WTC11 (cell line): ENCODE results near the gene TUBA3E. TPM values are rescaled to one million over a fixed set of nuclear protein-coding genes. Genes with fewer than 3 reads are reported as not detected.
A peak's percentile ranks its signal among the peaks of the same experiment; 100 is the strongest.
"Not testable (repeated sequence)": the region's sequence is repeated elsewhere in the genome, so short reads cannot be mapped to it uniquely, and the experiment has no call there.

Experiments used
- ATAC-seq: fragments of 200-7000 bp; cut with Tn5 transposase; 2 replicates; pipeline ENCODE4 v1.10.0; 2021; ENCODE audit warnings: mild to moderate bottlenecking, moderate library complexity
- CTCF ChIA-PET: fragments of 300-600 bp; sonication (Branson Sonifier 250); formaldehyde crosslinking; loops from one replicate; lab custom pipeline; 2021; ENCODE audit warnings: antibody characterized with exemption; lab: Charles Lee
- POLR2A ChIA-PET: fragments of 350-600 bp; sonication (Branson Sonifier 250); formaldehyde crosslinking; loops from one replicate; lab custom pipeline; 2021; ENCODE audit warnings: antibody characterized with exemption; lab: Charles Lee
- DNase-seq: peaks from one replicate; pipeline ENCODE4 v3.0.0; 2021; ENCODE audit warnings: low spot score
- H3K27ac Mint-ChIP-seq: 2 replicates; pipeline ENCODE4 v1.8.0; 2021; ENCODE audit warnings: mixed read lengths
- H3K27me3 Mint-ChIP-seq: 2 replicates; pipeline ENCODE4 v1.8.0; 2021; ENCODE audit warnings: low read depth, mild to moderate bottlenecking, moderate library complexity, mixed read lengths
- H3K36me3 Mint-ChIP-seq: 2 replicates; pipeline ENCODE4 v1.8.0; 2021; ENCODE audit warnings: mixed read lengths
- H3K4me1 Mint-ChIP-seq: 2 replicates; pipeline ENCODE4 v1.8.0; 2022; ENCODE audit warnings: mixed read lengths
- H3K4me3 Mint-ChIP-seq: 2 replicates; pipeline ENCODE4 v1.8.0; 2021; ENCODE audit warnings: mild to moderate bottlenecking, moderate library complexity, mixed read lengths
- H3K9me3 Mint-ChIP-seq: 2 replicates; pipeline ENCODE4 v1.8.0; 2021; ENCODE audit warnings: mixed read lengths
- AFF4 ChIP-seq: sonication (generic); formaldehyde crosslinking; IDR thresholded peaks from 2 replicates; pipeline ENCODE4 v1.8.1; 2023; ENCODE audit warnings: mild to moderate bottlenecking, missing genetic modification reagents, borderline replicate concordance
- AR ChIP-seq: fragments of 250-450 bp; sonication (Bioruptor Pico); IDR thresholded peaks from 2 replicates; pipeline ENCODE4 v1.9.0; 2021; ENCODE audit warnings: mild to moderate bottlenecking
- ATF3 ChIP-seq: sonication (generic); formaldehyde crosslinking; conservative IDR thresholded peaks from 2 replicates; pipeline ENCODE4 v1.8.1; 2022; ENCODE audit warnings: mild to moderate bottlenecking, missing genetic modification reagents
- EMX1 ChIP-seq: fragments of 250-450 bp; sonication (Bioruptor Pico); IDR thresholded peaks from 2 replicates; pipeline ENCODE4 v1.8.0; 2021; ENCODE audit warnings: mild to moderate bottlenecking
- ETV6 ChIP-seq: sonication (generic); formaldehyde crosslinking; IDR thresholded peaks from 2 replicates; pipeline ENCODE4 v1.8.1; 2022; ENCODE audit warnings: mild to moderate bottlenecking, missing genetic modification reagents
- FOXP1 ChIP-seq: sonication (generic); formaldehyde crosslinking; IDR thresholded peaks from 2 replicates; pipeline ENCODE4 v1.8.0; 2022; ENCODE audit warnings: missing genetic modification reagents, mild to moderate bottlenecking, moderate library complexity, borderline replicate concordance
- GABPB1 ChIP-seq: sonication (generic); formaldehyde crosslinking; IDR thresholded peaks from 2 replicates; pipeline ENCODE4 v1.8.1; 2023; ENCODE audit warnings: mild to moderate bottlenecking, missing genetic modification reagents
- GTF2I ChIP-seq: fragments of 250-450 bp; sonication (Bioruptor Pico); conservative IDR thresholded peaks from 2 replicates; pipeline ENCODE4 v1.4.0; 2021; ENCODE audit warnings: mild to moderate bottlenecking
- KAT7 ChIP-seq: sonication (generic); formaldehyde crosslinking; IDR thresholded peaks from 2 replicates; pipeline ENCODE4 v1.8.1; 2023; ENCODE audit warnings: missing genetic modification reagents, mild to moderate bottlenecking, borderline replicate concordance
- MXD4 ChIP-seq: fragments of 250-450 bp; sonication (Bioruptor Pico); IDR thresholded peaks from 2 replicates; pipeline ENCODE4 v1.8.0; 2021; ENCODE audit warnings: mild to moderate bottlenecking, moderate library complexity, borderline replicate concordance
- MYBL2 ChIP-seq: sonication (generic); formaldehyde crosslinking; IDR thresholded peaks from 2 replicates; pipeline ENCODE4 v1.8.1; 2023; ENCODE audit warnings: mild to moderate bottlenecking, moderate library complexity, missing genetic modification reagents
- NFATC4 ChIP-seq: fragments of 250-450 bp; sonication (Bioruptor Pico); IDR thresholded peaks from 2 replicates; pipeline ENCODE4 v1.9.0; 2021; ENCODE audit warnings: mild to moderate bottlenecking
- NFE2L1 ChIP-seq: sonication (generic); formaldehyde crosslinking; IDR thresholded peaks from 2 replicates; pipeline ENCODE4 v1.8.1; 2023; ENCODE audit warnings: missing genetic modification reagents
- PRRX2 ChIP-seq: fragments of 250-450 bp; sonication (Bioruptor Pico); IDR thresholded peaks from 2 replicates; pipeline ENCODE4 v1.8.0; 2021; ENCODE audit warnings: mild to moderate bottlenecking
- RORB ChIP-seq: fragments of 250-450 bp; sonication (Bioruptor Pico); IDR thresholded peaks from 2 replicates; pipeline ENCODE4 v1.9.0; 2021; ENCODE audit warnings: mild to moderate bottlenecking
- SMAD3 ChIP-seq: sonication (generic); formaldehyde crosslinking; IDR thresholded peaks from 2 replicates; pipeline ENCODE4 v1.8.0; 2022; ENCODE audit warnings: missing genetic modification reagents, mild to moderate bottlenecking, borderline replicate concordance
- SP1 ChIP-seq: sonication (generic); formaldehyde crosslinking; conservative IDR thresholded peaks from 2 replicates; pipeline ENCODE4 v1.8.1; 2022; ENCODE audit warnings: missing genetic modification reagents
- TEAD1 ChIP-seq: sonication (generic); formaldehyde crosslinking; IDR thresholded peaks from 2 replicates; pipeline ENCODE4 v1.8.0; 2022; ENCODE audit warnings: mild to moderate bottlenecking, missing genetic modification reagents
- ZNF219 ChIP-seq: sonication (generic); formaldehyde crosslinking; IDR thresholded peaks from 2 replicates; pipeline ENCODE4 v1.8.0; 2023; ENCODE audit warnings: missing genetic modification reagents, mild to moderate bottlenecking, borderline replicate concordance
- ZNF281 ChIP-seq: sonication (generic); formaldehyde crosslinking; IDR thresholded peaks from 2 replicates; pipeline ENCODE4 v1.8.0; 2023; ENCODE audit warnings: mild to moderate bottlenecking, missing genetic modification reagents
- ZNF396 ChIP-seq: fragments of 250-450 bp; sonication (Bioruptor Pico); IDR thresholded peaks from 2 replicates; pipeline ENCODE4 v1.8.0; 2021; ENCODE audit warnings: mild to moderate bottlenecking, moderate library complexity, borderline replicate concordance
- ZNF425 ChIP-seq: fragments of 250-450 bp; sonication (Bioruptor Pico); conservative IDR thresholded peaks from 2 replicates; pipeline ENCODE4 v1.9.0; 2021; ENCODE audit warnings: mild to moderate bottlenecking
- total RNA-seq: library from RNA; stranded (reverse); gene quantifications from 3 replicates; pipeline ENCODE4 v1.2.3, GENCODE V29; 2021

TUBA3E gene
- total RNA-seq, 1 experiment from 2014 or later = not detected

GRCh38 chr2:130181325-130181879 lies 16.8 kb downstream of the TUBA3E start, which contains the start of gene SMPD4 (continued):
- no peak for TF ChIP-seq AR (CRISPR knock-in tag)
- peak; percentile 74; the same call in 1 of the 2 replicates for TF ChIP-seq TEAD1 (CRISPR knock-in tag)
- no peak for TF ChIP-seq ATF3 (CRISPR knock-in tag)
- no peak for TF ChIP-seq MXD4 (CRISPR knock-in tag)
- TF ChIP-seq SP1 (CRISPR knock-in tag) = peak; percentile 98
- TF ChIP-seq ZNF396 = no peak
- TF ChIP-seq GABPB1 (CRISPR knock-in tag) = peak; percentile 73
- TF ChIP-seq EMX1 (CRISPR knock-in tag) = no peak
- no peak for TF ChIP-seq RORB (CRISPR knock-in tag)
- TF ChIP-seq AFF4 (CRISPR knock-in tag) = no peak
- no peak for TF ChIP-seq NFATC4 (CRISPR knock-in tag)
- TF ChIP-seq FOXP1 = peak; percentile 77; the same call in 1 of the 2 replicates
- TF ChIP-seq ZNF219 (CRISPR knock-in tag) = no peak
- no peak for TF ChIP-seq PRRX2
- peak; percentile 97; the same call in 1 of the 2 replicates for TF ChIP-seq MYBL2
- no peak for TF ChIP-seq SMAD3 (CRISPR knock-in tag)
- TF ChIP-seq ZNF425 (CRISPR knock-in tag) = no peak
- TF ChIP-seq ZNF281 = 0 out of 2 replicates have a peak, but pooled peaks have one; percentile 50
- TF ChIP-seq GTF2I (CRISPR knock-in tag) = no peak
- no peak for TF ChIP-seq KAT7
- TF ChIP-seq NFE2L1 = peak; percentile 67; the same call in 1 of the 2 replicates
- peak; percentile 69; the same call in 1 of the 2 replicates for TF ChIP-seq ETV6 (CRISPR knock-in tag)

GRCh38 chr2:130180404-130181324 lies 17.6 kb downstream of the TUBA3E start:
- not testable (repeated sequence) for H3K9me3 Mint-ChIP-seq, H3K36me3 Mint-ChIP-seq, H3K4me1 Mint-ChIP-seq, H3K27me3 Mint-ChIP-seq, DNase-seq, ATAC-seq
- Mint-ChIP-seq H3K4me3 (peak overlapping the region; percentile 98), H3K27ac (peak overlapping the region; percentile 94)
- CTCF ChIA-PET = interaction anchor here (0.8 to 1.4 kb wide), 9 partner anchors 72 to 617 kb away, joined by 3 to 10 read pairs (median 4); a partner anchor contains a TSS
- POLR2A ChIA-PET = interaction anchor here (1.0 to 1.5 kb wide), 2 partner anchors 161 to 162 kb away, joined by 5 to 6 read pairs; partner anchors contain the start of gene IMP4

GRCh38 chr2:130174866-130175265 lies 23.4 kb downstream of the TUBA3E start:
- H3K4me1 Mint-ChIP-seq, H3K4me3 Mint-ChIP-seq, H3K27me3 Mint-ChIP-seq, H3K9me3 Mint-ChIP-seq, H3K27ac Mint-ChIP-seq, ATAC-seq, POLR2A ChIA-PET, DNase-seq, CTCF ChIA-PET: not testable (repeated sequence)
- peaks cover 40% of the 10 kb centered on the region for H3K36me3 Mint-ChIP-seq
